K562 (cell line): Measurements from ENCODE around the gene TAT. TPM values are rescaled to one million over a fixed set of nuclear protein-coding genes. Genes with fewer than 3 reads are reported as not detected.

ENCODE experiments used
- ATAC-seq: fragments of 200-7000 bp; cut with Tn5 transposase; 3 replicates; pipeline ENCODE4 v1.9.1; 2020; ENCODE audit warnings: moderate library complexity
- BruUV-seq: library from RNA; stranded (reverse); fragments of 400-500 nt; replicated peaks from 2 replicates; lab custom pipeline; 2021; lab: Mats Ljungman, UMichigan
- CTCF ChIA-PET: fragments of 300-600 bp; formaldehyde crosslinking; extraction: SDS; loops from one replicate; lab custom pipeline; 2021; ENCODE audit warnings: low intra/inter-chr PET ratio; lab: Yijun Ruan, JAX
- POLR2A ChIA-PET: fragments of 300-600, 350-650 bp; sonication (Branson Sonifier 250); formaldehyde crosslinking; extraction: SDS; loops from one replicate; lab custom pipeline; 2021; ENCODE audit warnings: antibody characterized with exemption, inconsistent platforms; lab: Yijun Ruan, JAX
- DNase-seq, 4 experiments: peaks; one replicate each; pipeline versions ENCODE4 v3.0.0 to v3.0.0-alpha.2; 2011 to 2018; ENCODE audit warnings: low spot score in 3 of 4, mixed read lengths in 3 of 4; ENCODE audit errors: extremely low read depth in 1 of 4
- FAIRE-seq: peaks from 2 replicates; lab custom pipeline; 2011; peaks lifted over from hg19 to GRCh38; lab: Jason Lieb, UNC
- H2AFZ ChIP-seq: 2 replicates; pipeline ENCODE4 v1.6.0; 2011; ENCODE audit warnings: low read depth, low read length, control low read depth, inconsistent platforms
- H3K27ac ChIP-seq: fragments of 200-600 bp; 3 replicates; pipeline ENCODE4 v1.8.0; 2011; ENCODE audit warnings: low read depth, mild to moderate bottlenecking, control low read depth, inconsistent platforms, low read length, moderate library complexity, mixed read lengths; ENCODE audit errors: extremely low read depth
- H3K27me3 ChIP-seq, 2 experiments: fragments of 300-600 bp in 1 of 2; 2 replicates in 1 of 2; 3 replicates in 1 of 2; pipeline versions ENCODE4 v1.6.0 to v1.8.0; 2011; ENCODE audit warnings: inconsistent platforms in 2 of 2, low read length in 2 of 2, mild to moderate bottlenecking in 1 of 2, mixed read lengths in 1 of 2, moderate library complexity in 1 of 2; ENCODE audit not compliant: control insufficient read depth in 2 of 2, insufficient read depth in 2 of 2
- H3K36me3 ChIP-seq: fragments of 300-600 bp; 3 replicates; pipeline ENCODE4 v1.8.0; 2011; ENCODE audit warnings: mild to moderate bottlenecking, low read length, inconsistent platforms; ENCODE audit not compliant: control insufficient read depth, insufficient read depth
- H3K4me1 ChIP-seq, 2 experiments: fragments of 200-600 bp in 1 of 2; replicated peaks in 1 of 2; 2 replicates in 1 of 2; 3 replicates in 1 of 2; pipeline versions ENCODE4 v1.5.1 to v1.8.0; 2011; ENCODE audit warnings: inconsistent platforms in 2 of 2, low read length in 2 of 2, mild to moderate bottlenecking in 1 of 2, mixed read lengths in 1 of 2, moderate library complexity in 1 of 2; ENCODE audit not compliant: control insufficient read depth in 2 of 2, insufficient read depth in 2 of 2
- H3K4me2 ChIP-seq: 2 replicates; pipeline ENCODE4 v1.6.1; 2011; ENCODE audit warnings: low read length, control low read depth, inconsistent platforms, mixed read lengths; ENCODE audit not compliant: insufficient read depth
- H3K4me3 ChIP-seq: fragments of 200-600 bp; sonication (generic), shearing (Covaris generic); 2 replicates; pipeline ENCODE4 v1.5.1; 2016; ENCODE audit warnings: control low read depth, inconsistent platforms
- H3K79me2 ChIP-seq: fragments of 200-600 bp; 3 replicates; pipeline ENCODE4 v1.8.0; 2011; ENCODE audit warnings: low read length, inconsistent platforms; ENCODE audit not compliant: control insufficient read depth, insufficient read depth
- H3K9ac ChIP-seq, 2 experiments: 2 replicates each; pipeline versions ENCODE4 v1.6.0 to v1.6.1; 2011; ENCODE audit warnings: low read depth in 2 of 2, low read length in 2 of 2, control low read depth in 1 of 2, inconsistent platforms in 1 of 2, mild to moderate bottlenecking in 1 of 2, mixed read lengths in 1 of 2; ENCODE audit not compliant: insufficient read depth in 1 of 2
- H3K9me1 ChIP-seq: one replicate; pipeline ENCODE4 v1.6.0; 2011; ENCODE audit warnings: inconsistent platforms, mild to moderate bottlenecking, low read length, moderate library complexity; ENCODE audit not compliant: control insufficient read depth, insufficient read depth
- H3K9me3 ChIP-seq: replicated peaks from 2 replicates; pipeline ENCODE4 v1.5.1; 2011; ENCODE audit warnings: low read depth, low read length, inconsistent platforms; ENCODE audit not compliant: control insufficient read depth, insufficient read depth
- H4K20me1 ChIP-seq: replicated peaks from 2 replicates; pipeline ENCODE4 v1.6.1; 2011; ENCODE audit warnings: low read length, inconsistent platforms, mixed read lengths; ENCODE audit not compliant: control insufficient read depth, insufficient read depth
- C11orf30 ChIP-seq: fragments of 450-650 bp; IDR thresholded peaks from 2 replicates; pipeline ENCODE4 v1.6.1; 2016; ENCODE audit warnings: low read depth, mild to moderate bottlenecking
- CTCFL ChIP-seq: IDR thresholded peaks from 2 replicates; pipeline ENCODE4 v1.6.1; 2011; ENCODE audit warnings: borderline replicate concordance, low read depth, mild to moderate bottlenecking, moderate library complexity, low read length; ENCODE audit not compliant: insufficient read depth, poor library complexity, severe bottlenecking
- DACH1 ChIP-seq: fragments of 450-650 bp; IDR thresholded peaks from 2 replicates; pipeline ENCODE4 v1.6.1; 2018; ENCODE audit not compliant: partially characterized antibody
- MITF ChIP-seq: IDR thresholded peaks from 2 replicates; pipeline ENCODE4 v1.6.1; 2014; ENCODE audit warnings: antibody characterized with exemption
- MYC ChIP-seq, 2 experiments: fragments of 250-450 bp in 1 of 2; sonication (Bioruptor Pico) in 1 of 2; IDR thresholded peaks; 2 replicates each; pipeline versions ENCODE4 v1.5.1 to v1.6.1; 2012 to 2021; ENCODE audit warnings: low read depth in 2 of 2, borderline replicate concordance in 1 of 2, improper control_type of control experiment in 1 of 2, low read length in 1 of 2, mild to moderate bottlenecking in 1 of 2, moderate library complexity in 1 of 2
- RAD21 ChIP-seq, 2 experiments: fragments of 250-450 bp in 1 of 2; fragments of 450-650 bp in 1 of 2; sonication (Bioruptor Pico) in 1 of 2; formaldehyde crosslinking in 1 of 2; IDR thresholded peaks in 1 of 2; conservative IDR thresholded peaks in 1 of 2; 2 replicates each; pipeline versions ENCODE4 v1.4.0 to v1.8.0; 2020 to 2022; ENCODE audit warnings: mild to moderate bottlenecking in 2 of 2, moderate library complexity in 1 of 2
- ZFX ChIP-seq: sonication (generic); formaldehyde crosslinking; IDR thresholded peaks from 2 replicates; pipeline ENCODE4 v1.8.0; 2022; ENCODE audit warnings: mild to moderate bottlenecking, missing genetic modification reagents, moderate library complexity
- ZNF316 ChIP-seq: fragments of 450-650 bp; IDR thresholded peaks from 2 replicates; pipeline ENCODE4 v1.6.1; 2016
- ZNF699 ChIP-seq: fragments of 250-450 bp; sonication (Bioruptor Pico); IDR thresholded peaks from 2 replicates; pipeline ENCODE4 v1.8.0; 2021; ENCODE audit warnings: mild to moderate bottlenecking, moderate library complexity; ENCODE audit not compliant: insufficient replicate concordance
- WGBS: fragments of 100-300 bp; shearing (Covaris generic); methylation state at CpG from one replicate; pipeline ENCODE4 v1.1.6; 2016; ENCODE audit warnings: low coverage, mixed read lengths; ENCODE audit not compliant: insufficient coverage; ENCODE audit errors: missing lambda C conversion rate; 5-methylcytosine and 5-hydroxymethylcytosine counted together
- in situ Hi-C: fragments of 300-500 bp; cut with MboI; formaldehyde crosslinking; loops from 4 replicates; pipeline ENCODE4 v1.15.0; 2018; ENCODE audit warnings: inconsistent platforms, mixed read lengths
- intact Hi-C: fragments of 100-400 bp; cut with micrococcal nuclease; formaldehyde crosslinking; loops from 2 replicates; pipeline ENCODE4 v1.14.2; 2022
- polyA plus RNA-seq, 8 experiments: library from polyadenylated mRNA; depleted of rRNA in 4 of 8; stranded (reverse) in 5 of 8; unstranded in 3 of 8; fragments of >200 nt; fragmentation: Nextera tagmentation in 2 of 8; fragmentation: Illumina TruSeq in 1 of 8; extraction: Ambion mirVana in 2 of 8; extraction: Trizol in 1 of 8; gene quantifications; 2 replicates each; pipeline versions ENCODE4 v1.2.1 to v1.2.3, GENCODE V29; 2011 to 2014; ENCODE audit warnings: inconsistent platforms in 1 of 8, missing spikeins in 1 of 8
- total RNA-seq, 7 experiments: library from RNA; depleted of rRNA in 6 of 7; stranded (reverse); fragments of >200 nt in 6 of 7; fragmentation: Illumina TruSeq in 2 of 7; extraction: Trizol in 2 of 7; gene quantifications; 2 replicates each; pipeline versions ENCODE4 v1.2.1 to v1.2.3, GENCODE V29; 2011 to 2021; ENCODE audit warnings: low replicate concordance in 1 of 7

TAT gene
- total and polyA plus RNA-seq, 9 of the 15 experiments (the other 6 are each of a cell fraction or from before 2014, with no cell fraction given) = 0.04 to 0.24 (median 0.04) TPM; not detected in 6

- intact Hi-C loops (no loop called here), in situ Hi-C loops (no loop called here)
- H3K4me3 ChIP-seq = no peak overlapping the region
- TF ChIP-seq C11orf30 (peak; percentile 44; the same call in 1 of the 2 replicates), ZNF316 (peak; percentile 68), MITF (no peak), MYC (IDR thresholded peaks at IDR 0.05; ENCODE audit: low read depth, low read length) (no peak), MYC (CRISPR knock-in tag; IDR thresholded peaks at IDR 0.05; ENCODE audit: borderline replicate concordance, low read depth) (no peak)
- no peak for FAIRE-seq
- H2AFZ ChIP-seq = no peak overlapping the region
- H3K27ac ChIP-seq = no peak overlapping the region
- no peaks in the 10 kb centered on the region for H3K9me1 ChIP-seq
- CTCF ChIA-PET = no interaction called here
- H3K4me2 ChIP-seq = no peak overlapping the region
- no peaks in the 10 kb centered on the region for H4K20me1 ChIP-seq
- no peaks in the 10 kb centered on the region; a peak in 2 of 5 replicates for H3K27me3 ChIP-seq
- DNase-seq = no peak
- no TSS peak for BruUV-seq
- H3K79me2 ChIP-seq = no peaks in the 10 kb centered on the region
- no peaks in the 10 kb centered on the region for H3K36me3 ChIP-seq
- ATAC-seq = no peak
- H3K4me1 ChIP-seq = no peaks in the 10 kb centered on the region
- H3K9me3 ChIP-seq = no peaks in the 10 kb centered on the region
- POLR2A ChIA-PET = no interaction called here
- no peak overlapping the region for H3K9ac ChIP-seq
Measured at GRCh38 chr16:71547168-71547567, 29.7 kb downstream of the TAT start.

- H3K27ac ChIP-seq = no peak overlapping the region
- no peaks in the 10 kb centered on the region for H3K9me1 ChIP-seq
- in situ Hi-C loops = no loop called here
- no peak overlapping the region for H3K4me3 ChIP-seq
- no TSS peak for BruUV-seq
- peak; percentile 95 for ATAC-seq
- no peak overlapping the region for H2AFZ ChIP-seq
- no peaks in the 10 kb centered on the region for H3K79me2 ChIP-seq
- ChIA-PET CTCF (no interaction called here), POLR2A (interaction anchor here (1.5 kb wide), 1 partner anchor 16 kb away, joined by 3 read pairs; no protein-coding TSS in a partner anchor)
- peak overlapping the region; percentile 10; the same call in 1 of the 2 replicates for H3K4me2 ChIP-seq
- peak; percentile 48 for FAIRE-seq
- no peaks in the 10 kb centered on the region for H3K4me1 ChIP-seq
- H3K9ac ChIP-seq = no peak overlapping the region
- H3K27me3 ChIP-seq = peaks cover 3 to 4% of the 10 kb centered on the region in 2 experiments; a peak in 3 of 5 replicates
- no peaks in the 10 kb centered on the region for H3K36me3 ChIP-seq
- WGBS = 9% methylated on average over 11 of the region's 11 CpGs
- H4K20me1 ChIP-seq = 0 out of 2 replicates have a peak, but pooled peaks cover 3% of the 10 kb centered on the region
- intact Hi-C loops = no loop called here
- peak; percentile 44 to 70 (median 53) for DNase-seq
- H3K9me3 ChIP-seq = no peaks in the 10 kb centered on the region
- TF ChIP-seq DACH1 (no peak), ZNF699 (no peak), CTCFL (peak; percentile 67), ZFX (CRISPR knock-in tag) (no peak), RAD21 (CRISPR knock-in tag; conservative IDR thresholded peaks at IDR 0.05 in 1 of 2, IDR thresholded peaks at IDR 0.05 in 1 of 2) (peak in 1 of 2 experiments; percentile 44; a peak in 1 of 4 replicates)
Measured at GRCh38 chr16:71542377-71542776, 34.5 kb downstream of the TAT start.
